G401.6 (cell line): ENCODE measurements around the gene NPEPL1.
"Not testable (repeated sequence)": the region's sequence is repeated elsewhere in the genome, so short reads cannot be mapped to it uniquely, and the experiment has no call there.

Experiments used
- FAIRE-seq: peaks from 2 replicates; lab custom pipeline; 2012; peaks lifted over from hg19 to GRCh38; lab: Jason Lieb, UNC

NPEPL1 gene

DNA sequence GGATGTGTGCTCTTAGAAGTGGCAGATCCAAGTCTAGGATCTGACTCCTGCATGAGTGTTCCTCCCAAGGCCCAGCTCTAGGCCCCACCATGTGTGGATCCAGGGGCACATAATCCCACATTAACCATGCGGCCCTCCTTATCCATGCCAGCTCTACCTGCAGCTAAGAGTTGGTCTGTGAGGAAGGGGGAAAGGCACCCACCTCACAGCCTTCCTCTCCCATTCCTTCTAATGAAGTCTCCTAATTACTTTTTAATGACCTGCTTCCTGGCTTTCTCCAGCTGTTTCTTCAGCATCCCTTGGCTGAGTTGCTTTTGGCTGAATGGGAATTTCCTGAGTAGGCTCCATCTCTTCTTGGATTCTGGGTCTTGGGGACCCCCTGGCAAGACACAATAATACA lies 52.2 kb downstream of the NPEPL1 start:
- FAIRE-seq = no peak

DNA sequence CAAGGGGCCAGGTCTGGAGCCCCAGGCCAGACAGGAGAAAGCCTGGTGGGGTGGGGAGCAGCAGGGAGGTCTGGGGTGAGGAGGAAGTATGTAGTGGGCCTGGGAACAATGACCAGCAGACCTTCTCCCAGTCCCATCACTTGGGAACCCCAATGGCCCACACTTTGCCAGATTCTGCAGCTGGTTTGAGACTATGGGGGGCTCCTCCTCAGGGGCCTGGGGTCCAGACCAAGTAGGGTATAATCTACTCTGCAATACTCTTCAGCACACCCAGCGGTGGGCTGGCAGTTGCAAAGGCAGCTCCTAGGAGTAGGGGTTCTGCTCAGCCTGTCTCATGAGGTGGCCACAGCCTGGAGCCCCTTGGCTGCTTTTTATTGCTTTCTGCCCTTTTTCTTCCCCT lies 52.8 kb downstream of the NPEPL1 start:
- FAIRE-seq = no peak

DNA sequence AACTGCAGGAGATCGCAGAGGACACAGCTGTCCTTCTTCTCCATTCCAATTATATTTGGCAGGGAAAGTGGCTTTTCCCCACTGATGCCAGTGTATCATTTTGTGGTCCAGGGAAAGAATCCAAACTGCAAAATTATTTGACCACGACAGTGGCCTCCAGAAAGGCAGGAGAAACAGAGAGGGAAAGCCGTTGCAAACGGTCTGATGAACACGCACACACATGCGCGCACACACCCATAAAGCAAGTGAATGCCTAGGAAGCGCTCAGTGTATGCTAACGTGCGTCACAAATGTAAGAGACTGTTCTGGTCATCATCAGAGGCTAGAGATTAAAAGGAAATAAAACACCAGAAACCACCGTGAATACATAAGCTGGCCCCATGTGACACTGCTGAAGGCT lies 54.0 kb downstream of the NPEPL1 start:
- FAIRE-seq = no peak

DNA sequence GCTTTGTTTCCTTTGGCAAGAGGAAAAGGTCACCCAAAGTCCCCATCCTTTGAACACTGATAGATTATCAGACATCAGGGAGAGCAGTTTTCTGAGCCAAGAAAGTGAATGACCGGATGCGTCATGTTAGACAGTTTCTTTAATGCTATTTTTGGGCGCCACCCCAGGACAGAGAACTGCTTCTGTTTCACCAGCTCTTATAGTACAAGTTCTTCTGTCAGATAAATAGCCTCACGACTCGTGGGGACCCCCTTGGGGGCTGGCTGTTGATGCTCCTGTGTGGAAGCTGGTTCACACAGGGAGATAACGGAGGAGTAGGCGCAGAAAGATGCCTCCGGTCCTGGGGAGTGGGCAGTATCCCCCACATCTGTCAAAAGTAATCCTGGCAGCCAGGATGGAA lies 54.6 kb downstream of the NPEPL1 start:
- FAIRE-seq = no peak

DNA sequence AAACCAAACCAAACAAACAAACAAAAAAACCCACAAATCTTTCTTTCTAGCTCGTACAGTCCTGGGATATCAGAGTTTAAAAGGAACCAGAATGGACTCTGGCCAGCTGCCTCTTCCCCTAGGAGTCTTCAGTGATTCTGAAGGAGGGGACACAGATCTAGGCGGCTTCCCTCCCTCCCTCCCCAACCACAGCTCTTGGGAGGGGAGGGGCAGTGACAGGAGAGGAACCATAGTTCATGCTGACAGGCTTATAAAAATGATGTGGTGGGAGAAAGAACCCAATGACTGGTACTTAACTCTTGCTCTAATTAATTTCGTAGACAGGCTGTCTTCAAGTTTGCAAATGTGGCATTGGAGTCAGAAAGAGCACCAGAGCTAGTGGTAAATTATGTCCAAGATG lies 56.0 kb downstream of the NPEPL1 start:
- no peak for FAIRE-seq

DNA sequence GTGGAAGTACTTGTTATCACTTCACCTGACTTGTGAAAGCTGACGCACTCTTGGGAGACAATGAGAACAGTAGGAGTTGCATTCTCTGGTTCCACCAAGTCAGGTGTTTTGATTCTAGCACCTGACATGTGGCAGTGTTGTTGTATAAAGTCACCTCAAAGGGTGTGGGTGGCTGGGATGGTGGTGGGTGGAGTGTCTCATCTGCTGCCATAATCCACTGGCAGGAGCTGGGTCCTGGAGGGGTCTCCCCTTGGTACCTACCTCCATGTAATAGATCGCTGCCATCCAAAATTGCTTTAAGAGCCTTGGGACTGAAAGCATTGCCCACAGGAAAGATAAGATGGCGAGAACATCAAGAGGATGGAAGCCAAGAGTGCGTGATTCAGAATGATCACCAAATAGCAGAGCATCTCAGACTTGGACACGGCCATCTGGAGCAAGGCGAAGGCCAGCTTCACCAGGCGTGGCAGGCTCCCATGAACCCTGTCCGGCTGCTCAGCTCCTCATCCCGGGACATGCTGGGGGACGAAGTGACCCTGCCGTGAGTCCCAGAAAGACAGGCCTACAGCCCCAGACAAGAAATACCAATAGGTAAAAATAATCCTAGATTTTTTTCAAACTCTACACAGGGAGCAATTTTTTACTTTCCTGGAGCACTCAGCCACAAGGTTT lies 56.6 kb downstream of the NPEPL1 start:
- FAIRE-seq = no peak

DNA sequence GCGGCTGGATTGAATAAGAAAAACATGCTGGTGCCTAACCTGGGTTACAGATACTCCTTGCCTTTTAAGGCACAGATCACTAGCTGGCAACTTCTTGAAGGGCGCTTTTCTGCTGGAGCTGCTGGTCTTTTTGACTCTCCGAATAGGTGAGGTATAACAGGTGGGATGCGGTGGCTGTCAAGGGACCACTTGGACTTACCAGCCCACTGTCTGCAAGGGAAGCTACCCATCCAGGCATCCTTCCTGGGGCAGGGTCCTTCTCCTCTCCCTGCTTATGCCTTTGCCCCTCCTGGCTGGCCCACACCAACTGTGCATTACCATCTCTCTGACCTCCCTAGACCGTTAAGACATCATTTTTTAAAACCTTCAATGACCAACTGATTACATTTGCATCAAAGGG lies 57.4 kb downstream of the NPEPL1 start:
- no peak for FAIRE-seq

DNA sequence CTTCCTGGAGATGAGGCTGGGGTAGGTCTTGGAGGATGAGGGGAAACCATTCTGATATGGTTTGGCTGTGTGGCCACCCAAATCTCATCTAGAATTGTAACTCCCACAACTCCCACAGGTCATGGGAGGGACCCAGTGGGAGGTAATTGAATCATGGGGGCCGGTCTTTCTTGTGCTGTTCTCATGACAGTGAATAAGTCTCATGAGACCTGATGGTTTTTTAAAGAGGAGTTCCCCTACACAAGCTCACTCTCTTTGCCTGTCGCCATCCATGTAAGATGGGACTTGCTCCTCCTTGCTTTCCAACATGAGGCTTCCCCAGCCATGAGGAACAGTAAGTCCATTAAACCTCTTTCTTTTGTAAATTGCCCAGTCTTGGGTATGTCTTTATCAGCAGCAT lies 58.1 kb downstream of the NPEPL1 start:
- FAIRE-seq = not testable (repeated sequence)

DNA sequence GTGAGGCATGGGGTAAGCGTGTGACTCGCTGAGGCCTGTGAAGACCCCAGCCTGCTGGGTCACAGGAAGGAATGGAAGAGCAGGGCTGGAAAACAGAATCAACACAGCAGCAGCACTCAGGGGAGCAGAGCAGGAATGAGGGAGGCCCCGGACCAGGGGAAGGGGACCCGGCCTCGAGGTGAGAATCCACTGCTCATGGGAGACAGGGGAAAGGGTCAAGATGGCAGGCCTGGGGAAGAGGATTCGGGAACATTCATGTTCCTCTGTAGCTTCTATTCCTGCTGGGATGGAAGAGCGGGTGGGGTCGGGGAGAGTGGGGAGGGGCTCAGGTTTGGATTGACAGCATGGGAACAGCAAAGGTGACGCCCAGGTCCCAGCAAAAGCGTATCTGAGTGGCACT lies 59.4 kb downstream of the NPEPL1 start:
- no peak for FAIRE-seq

DNA sequence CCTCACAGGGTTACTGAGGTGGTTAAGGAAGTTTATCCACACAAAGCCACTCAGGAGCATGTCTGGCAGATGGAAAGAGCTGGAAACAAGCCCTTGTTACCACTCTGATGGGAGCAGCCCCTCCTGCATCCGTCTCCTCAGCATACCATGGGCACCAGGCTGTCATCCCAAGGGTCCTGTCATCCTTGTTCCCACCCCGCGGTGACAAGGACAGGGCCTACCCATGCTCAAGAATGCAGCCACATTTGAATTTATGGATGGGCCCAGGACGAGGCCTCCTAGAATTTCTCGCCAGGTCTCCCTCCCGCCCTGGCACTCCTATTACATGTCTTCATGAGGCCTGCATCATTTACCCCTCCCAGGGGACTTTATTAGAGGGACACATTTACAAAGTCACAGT lies 60.0 kb downstream of the NPEPL1 start:
- FAIRE-seq = no peak

DNA sequence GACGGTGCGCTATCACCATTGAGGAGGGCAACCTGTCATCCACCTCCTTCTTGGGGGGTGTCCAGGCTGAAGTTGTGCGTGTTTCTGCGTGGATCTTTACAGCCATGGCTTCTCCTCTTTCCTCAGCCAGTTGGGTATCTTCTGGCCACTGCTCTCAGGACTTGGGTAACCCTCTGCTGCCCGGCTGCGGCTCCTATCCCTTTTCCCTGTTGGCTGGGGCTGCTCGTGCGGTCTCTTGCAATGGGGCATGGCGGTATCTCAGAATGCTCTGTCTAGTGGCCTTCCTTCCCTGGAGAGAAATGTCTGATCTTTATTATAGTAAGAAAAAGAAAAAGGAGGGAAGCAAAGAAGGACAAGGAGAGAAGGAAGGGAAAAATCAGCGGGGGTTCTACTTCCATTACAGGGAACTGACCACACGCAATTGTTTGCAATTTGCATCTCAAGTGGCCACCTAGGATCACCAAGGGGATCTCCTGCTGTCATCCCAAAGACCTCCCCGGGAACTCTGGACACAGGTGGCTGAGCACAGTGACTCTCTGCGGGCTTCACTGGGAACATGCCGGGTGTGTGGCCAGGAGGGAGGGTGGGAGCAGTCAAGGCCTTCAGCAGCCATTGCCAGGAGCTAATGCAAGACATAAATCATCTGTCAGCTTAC lies 60.8 kb downstream of the NPEPL1 start:
- FAIRE-seq = no peak

DNA sequence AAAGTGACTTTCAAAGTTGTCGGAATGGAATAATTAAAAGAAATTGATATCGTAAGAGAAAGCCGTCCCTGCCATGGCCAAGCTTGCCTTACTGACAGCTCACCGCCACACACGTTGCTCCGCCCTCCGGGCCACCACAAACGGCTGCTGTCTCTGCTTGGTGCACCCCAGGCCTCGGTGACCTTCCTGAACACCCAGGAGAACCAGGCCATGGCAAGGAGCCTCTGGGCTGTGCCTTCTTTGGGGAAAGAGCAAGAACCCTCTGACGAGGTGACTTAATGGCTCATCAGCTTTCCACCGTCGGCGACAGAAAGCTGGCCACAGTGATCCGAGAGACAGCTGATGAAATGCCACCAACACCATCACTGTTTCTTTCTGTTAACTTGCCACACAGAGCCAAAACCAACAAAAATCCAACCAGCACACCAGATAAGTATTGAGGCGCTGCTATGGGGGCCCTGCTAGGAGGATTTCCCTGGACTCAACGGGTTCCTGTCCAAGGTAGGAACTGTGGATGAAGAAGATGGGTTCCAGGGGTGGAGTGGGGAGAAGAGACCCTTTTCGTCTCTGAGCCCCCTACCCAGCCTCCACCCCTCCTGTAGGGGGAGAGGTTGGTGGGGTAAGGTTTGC lies 61.4 kb downstream of the NPEPL1 start:
- FAIRE-seq = no peak

DNA sequence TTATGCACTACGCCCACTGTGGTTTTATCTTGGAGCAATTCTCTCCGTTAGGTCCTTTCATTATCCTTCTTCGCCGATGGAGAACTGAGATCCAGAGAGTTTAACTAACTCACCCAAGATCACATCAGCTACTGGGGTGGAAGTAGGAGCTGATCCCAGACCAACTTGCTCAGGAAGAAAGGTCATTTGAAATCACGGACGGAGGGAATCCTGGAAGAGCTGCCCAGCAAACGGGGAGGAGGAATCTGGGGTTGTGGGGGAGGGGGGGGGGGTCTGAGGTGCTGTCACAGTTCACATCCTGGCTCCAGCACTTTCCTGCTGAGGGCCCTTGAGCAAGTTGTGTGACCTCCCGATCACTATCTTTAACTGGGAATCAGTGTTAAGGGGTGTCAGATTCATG lies 62.0 kb downstream of the NPEPL1 start:
- no peak for FAIRE-seq

DNA sequence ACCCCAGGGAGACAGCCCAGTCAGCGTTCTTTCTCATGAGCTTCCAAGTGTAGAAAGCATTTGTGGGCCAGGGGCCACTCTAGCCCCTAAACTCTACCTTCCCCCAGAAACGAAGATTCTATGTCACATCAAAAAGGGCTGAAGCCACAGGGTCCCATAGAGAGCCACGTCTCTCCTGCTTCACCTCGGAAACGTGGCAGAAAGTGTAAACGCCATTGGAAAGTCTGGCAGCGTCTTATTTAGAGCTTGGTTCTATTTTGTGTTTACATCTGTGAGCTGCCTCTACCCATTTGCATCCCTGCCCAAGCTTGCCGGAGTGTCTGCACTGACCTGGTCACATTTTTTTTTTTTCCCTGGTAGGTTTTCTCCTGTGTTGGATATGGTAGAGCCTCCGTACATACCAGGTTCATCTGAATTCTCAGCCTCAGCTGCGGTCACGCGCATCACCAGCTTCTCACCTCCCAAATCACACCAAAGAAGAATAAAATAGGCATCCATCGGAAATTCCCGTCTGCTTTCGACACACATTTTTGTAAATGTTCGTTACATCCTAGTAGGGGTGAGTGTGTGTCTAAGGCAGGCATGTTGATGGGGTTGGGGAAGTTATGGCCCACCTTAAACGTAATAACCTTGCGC lies 62.6 kb downstream of the NPEPL1 start:
- no peak for FAIRE-seq

DNA sequence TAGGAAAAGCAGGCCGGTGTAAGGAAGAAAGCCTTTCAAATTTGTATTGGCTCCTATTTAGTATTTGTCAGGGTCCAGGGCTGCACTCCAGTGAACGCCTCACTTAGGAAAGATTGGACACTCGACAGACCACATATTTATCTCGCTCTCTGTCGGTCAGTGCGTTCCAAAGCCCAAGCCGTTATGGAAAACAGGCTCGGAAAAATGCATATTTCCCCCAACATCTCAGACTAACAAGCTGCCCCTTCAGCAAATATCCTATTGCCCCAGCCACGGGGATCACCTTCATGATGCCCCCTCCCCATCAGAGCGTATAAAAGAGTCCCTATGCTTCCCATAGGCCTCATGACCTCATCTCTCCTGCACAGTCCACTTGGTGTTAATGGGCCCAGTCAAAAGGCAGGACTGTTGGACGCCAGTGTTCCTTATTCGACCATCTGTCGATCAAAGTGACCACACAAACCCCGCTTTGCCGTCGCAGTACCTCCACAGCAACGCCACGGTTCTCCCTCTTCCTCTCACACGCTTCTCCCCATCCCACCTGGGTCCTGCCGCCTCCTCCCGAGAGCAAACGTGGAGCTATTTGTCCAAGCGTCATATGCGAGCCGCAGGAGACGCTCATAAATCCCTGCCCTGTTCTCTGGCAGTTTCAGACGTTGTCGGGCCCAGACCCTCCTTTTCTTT lies 63.3 kb downstream of the NPEPL1 start:
- FAIRE-seq = no peak

DNA sequence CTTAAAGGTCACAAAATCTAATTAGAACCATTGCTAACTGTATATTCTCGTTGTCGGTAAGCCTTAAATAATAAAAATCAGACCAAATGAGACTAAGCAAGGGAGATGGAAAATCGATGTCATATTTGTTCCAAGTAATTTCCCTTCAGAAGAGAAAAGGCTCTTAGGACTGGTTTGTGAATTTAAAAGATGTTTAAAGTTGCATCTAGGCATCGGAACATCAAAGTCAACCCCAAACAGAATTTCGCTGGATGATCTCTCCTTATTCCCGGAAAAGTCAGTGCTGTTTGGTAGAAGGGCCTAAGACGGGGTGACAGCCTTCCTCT lies 63.8 kb downstream of the NPEPL1 start:
- no peak for FAIRE-seq

DNA sequence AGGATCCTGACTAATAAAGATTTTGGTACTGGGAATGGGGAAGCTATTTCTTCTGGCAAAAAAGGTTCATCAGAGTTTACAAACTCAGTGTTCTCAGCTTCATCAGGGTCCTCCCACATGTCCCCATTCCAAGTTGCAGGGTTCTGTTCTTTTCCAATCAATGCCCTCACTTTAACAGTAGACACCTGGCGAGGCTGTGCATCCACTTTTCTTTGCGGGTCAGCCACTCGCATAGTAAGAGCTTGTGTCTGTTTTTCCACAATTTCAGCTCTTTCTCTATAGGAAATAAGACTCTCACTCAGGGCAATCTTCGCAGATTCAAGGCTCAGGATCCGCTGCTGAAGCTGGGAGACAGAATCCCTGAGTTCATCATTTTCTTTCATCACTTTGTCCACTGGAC lies 65.0 kb downstream of the NPEPL1 start:
- not testable (repeated sequence) for FAIRE-seq

DNA sequence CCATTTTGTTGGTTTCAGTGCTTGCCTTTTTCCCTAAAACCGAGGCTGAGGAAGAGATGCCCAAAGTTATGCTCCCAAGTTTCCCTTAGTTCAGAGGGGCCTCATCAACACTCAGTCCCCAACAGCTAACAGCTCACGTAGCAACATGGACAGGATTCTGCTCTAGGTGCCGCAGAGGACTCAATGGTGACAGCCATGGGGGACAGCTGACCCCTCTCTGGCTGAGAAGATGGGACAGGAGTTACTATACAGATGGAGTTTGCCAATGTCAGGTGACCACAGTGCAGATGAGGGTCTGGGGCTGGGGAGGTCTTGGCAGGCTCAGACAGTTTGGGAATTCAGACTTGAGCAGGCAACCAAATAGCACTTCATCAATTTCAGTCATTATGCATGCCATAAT lies 67.3 kb downstream of the NPEPL1 start:
- FAIRE-seq = no peak

DNA sequence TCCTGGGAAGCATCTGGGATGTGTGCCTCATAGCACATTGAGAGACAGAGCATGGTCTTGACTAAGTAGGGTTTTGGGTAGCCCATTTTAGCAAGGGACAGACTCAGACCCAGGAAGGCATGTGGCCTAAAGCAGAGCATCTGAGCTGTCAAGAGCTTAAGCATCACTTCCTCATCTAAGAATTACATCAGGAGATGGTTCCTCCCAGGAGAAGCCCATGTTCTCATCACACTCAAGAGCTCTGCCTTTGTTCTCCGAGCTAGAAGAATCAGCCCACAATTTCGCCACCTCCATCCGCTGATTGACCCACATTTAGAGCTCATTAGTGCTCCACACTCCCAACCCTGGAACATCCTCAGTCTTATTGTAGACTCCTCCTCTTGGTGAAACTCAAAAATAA lies 68.3 kb downstream of the NPEPL1 start:
- FAIRE-seq = no peak

DNA sequence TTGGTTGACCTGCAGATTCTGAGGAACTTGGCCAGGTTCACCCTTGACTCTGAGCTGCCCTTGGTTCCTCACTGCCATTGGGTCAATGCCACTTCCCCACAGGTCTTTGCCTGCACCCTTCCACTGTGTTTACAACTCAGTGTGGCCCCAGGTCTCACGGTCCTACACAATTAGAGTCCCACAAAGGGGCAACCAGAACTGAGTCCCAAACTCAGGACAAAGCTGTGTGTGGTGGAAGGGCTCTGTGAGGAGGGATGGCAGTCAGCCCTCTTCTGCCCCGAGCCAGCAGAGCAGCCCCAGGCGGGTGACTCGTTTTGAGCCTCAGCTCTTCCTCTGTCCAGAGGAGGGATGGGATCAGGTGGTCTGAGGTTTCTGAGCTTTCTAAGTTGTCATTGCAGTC lies 69.5 kb downstream of the NPEPL1 start:
- no peak for FAIRE-seq

DNA sequence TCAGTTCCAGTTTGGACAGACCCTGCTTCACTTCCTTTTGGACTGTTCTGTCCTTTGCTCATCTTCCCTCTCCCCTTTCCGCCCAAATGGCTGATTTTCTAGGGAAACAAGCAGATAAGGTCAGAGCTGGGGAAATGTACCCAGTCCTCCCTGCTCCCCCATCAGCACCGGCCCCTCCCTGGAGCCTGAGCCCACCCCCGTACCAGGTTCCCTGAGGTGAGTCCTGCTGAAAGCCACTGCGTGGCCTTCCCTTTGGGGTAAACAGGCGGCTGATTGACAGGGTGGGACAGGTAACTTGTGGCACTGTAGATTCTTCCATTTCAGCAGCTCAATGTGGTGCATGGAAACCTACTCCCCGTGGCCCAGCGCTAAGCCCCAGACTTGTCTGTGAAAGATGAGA lies 70.5 kb downstream of the NPEPL1 start:
- no peak for FAIRE-seq
